GM21390 (cell line): Measurements from ENCODE around the gene FAM124B.
"Not testable (repeated sequence)": the region's sequence is repeated elsewhere in the genome, so short reads cannot be mapped to it uniquely, and the experiment has no call there.

Experiments
- ATAC-seq: cut with Tn5 transposase; IDR thresholded peaks from one replicate; pipeline ENCODE4 v1.9.1; 2021; ENCODE audit not compliant: unreplicated experiment

FAM124B gene

DNA sequence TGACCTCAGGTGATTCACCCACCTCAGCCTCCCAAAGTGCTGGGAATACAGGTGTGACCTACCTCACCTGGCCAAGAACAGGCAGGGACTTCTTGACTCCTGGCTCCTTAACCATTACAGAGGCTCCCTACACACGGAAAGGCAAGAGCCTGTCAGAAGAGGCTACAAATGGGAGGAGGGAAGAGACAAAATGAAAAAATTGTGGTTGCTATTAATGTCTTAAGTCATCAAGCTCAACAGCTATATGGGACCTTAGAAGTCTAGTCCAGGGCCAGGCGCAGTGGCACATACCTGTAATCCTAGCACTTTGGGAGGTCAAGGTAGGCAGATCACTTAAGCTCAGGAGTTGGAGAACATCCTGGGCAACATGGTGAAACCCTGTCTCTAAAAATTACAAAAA, 11.5 kb upstream of the FAM124B start:
- ATAC-seq = no peak

DNA sequence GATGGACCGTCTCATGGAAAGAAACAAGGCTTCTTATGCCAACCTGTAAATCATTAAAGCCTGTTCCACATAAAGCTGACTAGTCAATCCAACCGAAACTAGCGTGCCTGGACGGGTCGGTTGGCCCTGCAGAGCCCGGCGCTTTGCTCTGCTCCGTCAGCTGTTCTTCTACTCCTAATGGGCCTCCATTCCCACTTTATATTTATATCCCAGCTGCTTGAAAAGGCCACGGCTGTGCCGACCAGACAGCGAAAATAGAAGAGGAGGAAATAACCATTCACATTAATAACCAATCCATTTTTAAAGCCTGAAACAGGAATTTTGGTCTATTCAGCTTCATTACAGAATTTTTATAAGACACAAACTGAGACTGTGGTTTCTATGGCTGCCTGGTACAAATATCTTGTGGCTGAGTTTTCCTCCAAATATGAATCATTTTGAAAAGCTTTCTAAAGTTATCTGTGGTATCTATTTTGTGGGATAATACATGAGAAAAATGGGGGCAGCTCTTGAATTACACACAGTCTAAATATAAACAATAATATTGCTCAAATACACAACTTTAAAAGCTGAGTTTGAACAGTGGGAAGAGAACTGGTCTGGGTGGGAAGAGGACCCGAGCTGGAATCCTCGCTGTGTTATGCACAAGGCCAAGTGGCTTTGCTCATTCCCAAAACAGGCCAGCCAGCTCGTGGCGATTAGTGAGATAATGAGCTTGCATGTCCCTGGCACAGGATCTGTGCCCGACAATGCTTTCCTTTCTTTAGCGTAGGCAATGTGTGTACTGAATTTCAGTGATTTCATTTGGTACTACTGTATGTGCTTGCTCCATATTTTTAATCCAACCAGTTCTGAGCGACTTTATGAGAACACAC, 10.5 kb upstream of the FAM124B start:
- ATAC-seq = no peak

DNA sequence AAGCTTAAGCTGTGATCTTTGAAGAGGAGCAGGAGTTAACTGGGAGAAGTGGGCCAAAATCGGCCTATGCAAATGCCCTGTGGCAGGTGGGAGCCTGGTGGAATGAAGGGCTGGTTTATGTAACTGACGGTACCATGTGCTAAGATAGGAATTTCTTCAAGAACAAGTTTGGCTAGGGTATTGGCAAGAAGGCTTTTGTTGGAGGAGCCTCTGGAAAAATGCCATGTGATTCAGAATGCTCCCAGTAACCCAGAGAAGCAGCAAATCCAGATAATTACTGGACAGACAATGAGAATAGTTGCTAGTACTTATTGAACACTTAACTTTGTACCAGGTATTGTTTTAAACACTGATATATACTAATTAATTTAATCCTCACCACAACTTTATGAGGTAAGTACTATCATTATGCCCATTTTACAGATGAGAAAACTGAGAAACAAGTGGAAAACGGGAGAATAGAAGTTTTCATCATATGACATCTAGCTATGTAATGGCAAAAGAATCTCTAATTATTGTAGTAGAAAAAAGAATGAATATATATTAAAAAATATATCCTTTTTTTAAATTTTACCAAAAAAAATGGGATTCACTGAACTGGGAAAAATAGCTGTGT, 9.1 kb upstream of the FAM124B start:
- ATAC-seq = no peak

DNA sequence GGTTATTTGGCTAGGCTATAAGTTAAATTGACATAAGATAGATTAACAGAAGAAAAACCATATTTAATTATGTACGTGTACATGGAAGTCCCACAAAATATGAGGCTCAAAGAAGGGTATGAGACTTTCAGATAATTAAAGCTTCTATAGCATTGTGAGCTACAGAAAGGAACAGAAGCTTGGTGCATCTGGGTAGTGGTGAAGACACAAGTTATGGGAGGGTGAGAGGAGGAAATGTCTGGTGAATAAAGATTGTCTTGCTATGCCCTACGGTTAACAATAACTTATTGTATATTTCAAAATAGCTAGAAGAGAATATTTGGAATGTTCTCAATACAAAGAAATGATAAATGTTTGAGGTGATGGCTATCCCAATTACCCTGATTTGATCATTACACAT, 6.8 kb upstream of the FAM124B start:
- ATAC-seq = no peak

DNA sequence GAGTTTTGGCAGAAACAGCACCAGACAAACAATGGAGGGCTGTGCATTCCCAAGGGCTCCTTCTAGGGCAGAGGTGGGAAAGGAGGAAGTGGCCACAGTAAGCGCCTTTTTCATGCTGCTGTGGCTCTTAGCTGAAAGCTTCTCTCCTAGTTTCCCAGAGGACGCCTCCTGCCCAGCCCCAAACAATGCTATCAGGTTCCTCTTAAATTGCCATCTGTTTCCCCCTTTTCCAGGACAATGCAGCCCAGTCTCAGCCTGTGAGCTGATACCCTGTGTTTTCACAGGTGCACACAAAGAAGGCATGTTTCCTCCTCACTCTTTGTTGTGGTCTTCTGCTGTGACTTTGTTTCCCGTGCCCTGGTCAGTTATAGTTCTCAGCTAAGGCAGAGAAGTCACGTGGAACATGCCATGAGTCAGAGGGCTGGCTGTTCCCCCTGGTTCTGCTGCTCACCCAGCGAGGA, 5.4 kb upstream of the FAM124B start:
- no peak for ATAC-seq

DNA sequence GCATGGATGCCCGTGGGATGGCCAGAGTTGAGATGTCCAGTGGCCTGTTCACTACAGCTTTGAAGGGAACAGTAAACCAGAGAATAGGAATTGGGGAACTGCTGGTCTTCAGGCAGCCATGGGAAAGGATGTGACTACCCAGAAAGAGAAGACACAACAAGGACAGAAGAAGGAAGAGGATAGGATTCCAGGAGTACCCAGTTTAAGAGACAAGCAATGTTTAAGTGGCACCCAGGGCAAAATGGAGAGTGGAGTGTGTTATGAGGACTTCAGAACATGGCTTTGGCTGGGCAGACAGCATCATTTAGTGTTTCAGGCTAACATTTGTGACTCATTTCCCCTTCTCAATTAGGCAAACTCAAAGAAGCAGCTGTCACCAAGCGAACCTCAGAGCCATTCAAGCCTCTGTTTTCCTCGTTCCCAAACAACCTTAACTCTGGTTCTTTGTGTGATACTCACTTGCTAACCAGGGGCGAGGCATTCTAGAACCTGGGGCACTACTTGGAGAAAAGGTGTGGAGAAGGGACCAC, 4.0 kb upstream of the FAM124B start:
- no peak for ATAC-seq

DNA sequence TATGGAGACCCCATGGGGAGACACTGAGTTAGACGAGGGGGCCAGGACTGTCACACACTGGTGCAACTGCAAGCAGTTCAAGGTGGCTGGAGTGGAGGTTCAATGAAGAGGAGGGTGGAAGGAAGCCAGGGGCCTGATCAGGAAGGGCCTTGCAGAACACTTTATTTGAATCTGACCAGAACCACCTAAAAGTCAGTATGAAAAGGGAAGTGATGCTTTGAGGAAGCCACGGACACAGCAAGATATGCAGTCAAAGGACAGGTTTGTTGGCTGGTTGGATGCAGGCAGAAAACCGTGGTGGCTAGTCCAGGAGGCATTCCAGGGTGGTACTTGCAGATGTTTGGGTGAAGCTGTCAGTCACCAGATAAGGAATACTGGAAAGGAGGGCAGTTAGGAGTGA, 3.5 kb upstream of the FAM124B start:
- ATAC-seq = peak; percentile 80

DNA sequence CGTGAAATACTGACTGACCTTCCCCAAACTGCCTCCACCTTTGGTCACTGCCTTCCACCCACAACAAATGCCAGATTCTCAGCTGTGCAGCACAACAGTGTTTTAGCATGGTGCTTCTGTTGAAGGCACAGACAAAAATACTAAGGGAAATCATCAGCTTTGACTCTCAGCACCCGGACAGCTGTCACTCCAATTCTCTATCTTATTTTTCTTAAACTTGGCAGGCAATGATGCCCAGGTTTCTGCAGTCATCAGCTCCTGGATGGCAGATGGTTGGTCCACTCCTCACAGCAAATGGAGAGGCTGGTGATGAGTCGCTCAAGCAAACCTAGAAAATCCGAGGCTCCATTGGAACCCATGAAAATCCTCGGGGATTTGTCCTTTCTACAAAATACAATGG, 2.9 kb upstream of the FAM124B start:
- ATAC-seq = no peak

DNA sequence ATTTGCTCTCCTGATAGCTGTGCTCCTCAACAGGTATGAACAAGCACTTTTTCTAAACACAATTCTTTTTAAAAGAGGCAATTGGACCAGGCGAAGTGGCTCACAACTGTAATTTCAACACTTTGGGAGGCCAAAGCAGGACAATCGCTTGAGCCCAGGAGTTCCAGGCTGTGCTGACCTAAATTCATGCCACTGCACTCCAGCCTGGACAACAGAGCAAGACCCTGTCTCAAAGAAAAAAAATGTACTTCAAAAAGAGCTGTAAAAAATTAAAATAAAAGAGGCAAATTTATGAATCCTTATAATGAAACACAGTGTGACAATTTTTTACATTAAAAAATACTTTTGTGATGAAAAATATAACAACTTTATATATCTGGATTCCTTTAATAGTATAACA, 1.8 kb upstream of the FAM124B start:
- ATAC-seq = no peak

DNA sequence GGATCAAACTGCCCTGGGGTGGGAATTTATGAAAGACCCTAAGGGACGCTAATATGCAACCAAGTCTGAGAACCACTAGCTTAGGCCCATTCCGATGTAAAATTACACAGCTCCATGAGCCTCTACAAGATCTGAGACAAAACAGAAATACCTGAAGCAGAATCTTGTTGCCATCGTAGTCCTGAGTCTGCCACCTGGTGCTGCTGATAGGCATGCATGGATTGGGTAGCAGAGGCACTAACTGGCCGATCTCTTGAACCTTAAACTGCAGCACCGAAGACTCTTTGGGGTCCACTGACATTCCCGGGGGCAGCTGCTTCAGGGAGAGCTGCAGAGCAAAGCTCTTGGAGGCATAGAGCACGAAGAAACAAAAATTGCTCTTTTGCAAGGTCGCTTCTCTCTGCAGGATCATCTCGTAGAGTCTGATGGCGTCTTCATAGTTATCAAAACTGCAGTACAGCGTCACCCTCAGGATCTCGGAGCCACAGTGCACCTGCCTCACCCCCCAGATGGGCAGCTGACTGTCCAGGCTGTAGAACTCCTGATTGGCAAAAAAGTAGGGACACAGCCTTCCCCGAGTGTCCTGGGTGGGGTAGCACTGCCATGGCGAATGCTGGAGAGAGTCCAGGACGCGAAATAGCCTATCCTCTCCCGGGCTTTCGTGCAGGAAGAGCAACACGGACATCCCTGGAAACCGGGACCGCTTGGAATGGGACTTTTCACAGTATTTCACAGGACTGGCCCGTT, 848 bp downstream of the FAM124B start:
- ATAC-seq = no peak

DNA sequence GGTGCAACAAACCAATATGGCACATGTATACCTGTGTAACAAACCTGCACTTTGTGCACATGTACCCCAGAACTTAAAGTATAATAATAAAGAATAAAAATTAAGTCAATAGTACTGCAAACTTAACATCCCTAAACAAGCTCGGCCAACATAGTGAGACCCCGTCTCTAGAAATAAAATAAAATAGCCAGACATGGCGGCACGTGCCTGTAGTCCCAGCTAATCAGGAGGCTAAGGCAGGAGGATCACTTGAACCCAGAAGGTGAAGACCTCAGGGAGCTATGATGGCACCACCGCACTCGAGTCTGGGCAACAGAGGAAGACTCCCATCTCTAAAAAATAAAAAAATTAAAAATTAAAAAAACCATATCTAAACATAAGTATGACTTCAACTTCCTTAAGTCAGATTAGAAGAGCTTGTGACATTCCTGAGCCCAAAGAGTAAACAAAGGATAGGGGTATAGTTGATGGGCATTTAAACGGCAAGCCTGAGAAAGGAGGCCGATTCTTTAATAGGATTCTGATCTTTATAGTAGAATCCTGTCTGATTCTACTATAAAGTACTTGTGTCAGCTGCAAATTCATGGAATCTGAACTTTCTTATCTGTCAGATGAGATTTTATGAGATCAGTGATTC, 1.6 kb downstream of the FAM124B start:
- ATAC-seq = no peak

DNA sequence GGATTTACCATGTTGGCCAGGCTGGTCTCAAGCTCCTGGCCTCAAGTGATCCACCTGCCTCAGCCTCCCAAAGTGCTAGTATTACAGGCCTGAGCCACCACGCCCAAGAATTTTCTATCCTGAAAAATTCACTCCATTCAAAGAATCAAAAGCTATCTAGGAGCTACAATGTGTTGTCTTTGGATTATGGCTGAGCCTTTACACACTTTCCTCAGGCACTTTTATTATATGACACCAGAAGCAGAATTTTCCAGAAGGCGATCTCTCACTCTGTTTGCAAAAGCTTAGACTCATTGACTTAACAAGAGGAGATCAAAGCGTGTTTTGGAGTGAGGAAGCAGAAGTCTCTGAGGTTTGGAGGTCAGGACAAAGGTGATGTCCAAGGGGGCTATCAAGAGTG, 3.6 kb downstream of the FAM124B start:
- no peak for ATAC-seq

DNA sequence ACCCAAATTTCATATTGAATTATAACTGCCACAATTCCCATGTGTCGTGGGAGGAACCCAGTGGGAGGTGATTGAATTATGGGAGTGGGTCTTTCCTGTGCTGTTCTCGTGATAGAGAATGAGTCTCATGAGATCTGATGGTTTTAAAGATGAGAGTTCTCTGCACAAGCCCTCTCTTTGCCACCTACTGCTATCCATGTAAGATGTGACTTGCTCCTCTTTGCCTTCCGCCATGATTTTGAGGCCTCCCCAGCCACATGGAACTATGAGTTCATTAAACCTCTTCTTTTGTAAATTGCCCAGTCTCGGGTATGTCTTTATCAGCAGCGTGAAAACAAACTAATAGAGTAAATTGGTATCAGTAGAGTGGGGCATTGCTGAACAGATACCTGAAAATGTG, 4.8 kb downstream of the FAM124B start:
- ATAC-seq = not testable (repeated sequence)

DNA sequence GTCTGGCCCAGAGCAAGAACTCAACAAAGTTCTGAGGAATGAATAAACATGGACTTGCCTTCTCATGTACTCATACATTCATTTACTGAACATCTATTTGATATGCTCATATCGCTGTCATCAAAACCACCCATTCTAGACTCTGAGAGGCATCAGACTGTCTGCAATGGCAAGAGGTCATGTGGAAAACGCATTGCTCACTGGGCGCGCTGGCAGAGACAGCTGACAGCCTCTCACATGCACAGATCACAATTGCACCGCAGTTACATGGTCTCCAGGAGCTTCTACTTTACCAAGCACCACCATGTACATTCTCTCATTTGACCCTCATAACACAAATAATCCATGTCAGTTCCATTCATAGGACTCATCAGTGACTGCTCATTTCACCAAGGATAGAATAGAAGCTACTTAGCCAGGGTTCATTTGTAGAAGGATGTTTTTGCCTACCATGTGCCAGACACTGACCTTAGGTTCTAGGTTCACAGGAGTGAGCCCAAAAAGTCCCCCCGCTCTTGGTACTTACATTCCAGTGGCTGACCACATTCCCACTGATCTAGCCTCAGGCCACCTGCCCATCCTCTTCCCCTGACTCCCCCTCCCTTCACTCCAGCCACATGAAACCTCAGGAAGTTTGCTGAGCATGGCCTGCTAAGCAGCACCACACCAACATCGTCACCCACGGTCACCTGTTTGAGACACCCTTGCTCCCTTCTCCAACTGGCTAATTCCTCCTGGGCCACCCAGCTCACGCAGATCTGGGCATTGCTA, 6.1 kb downstream of the FAM124B start:
- ATAC-seq = no peak

DNA sequence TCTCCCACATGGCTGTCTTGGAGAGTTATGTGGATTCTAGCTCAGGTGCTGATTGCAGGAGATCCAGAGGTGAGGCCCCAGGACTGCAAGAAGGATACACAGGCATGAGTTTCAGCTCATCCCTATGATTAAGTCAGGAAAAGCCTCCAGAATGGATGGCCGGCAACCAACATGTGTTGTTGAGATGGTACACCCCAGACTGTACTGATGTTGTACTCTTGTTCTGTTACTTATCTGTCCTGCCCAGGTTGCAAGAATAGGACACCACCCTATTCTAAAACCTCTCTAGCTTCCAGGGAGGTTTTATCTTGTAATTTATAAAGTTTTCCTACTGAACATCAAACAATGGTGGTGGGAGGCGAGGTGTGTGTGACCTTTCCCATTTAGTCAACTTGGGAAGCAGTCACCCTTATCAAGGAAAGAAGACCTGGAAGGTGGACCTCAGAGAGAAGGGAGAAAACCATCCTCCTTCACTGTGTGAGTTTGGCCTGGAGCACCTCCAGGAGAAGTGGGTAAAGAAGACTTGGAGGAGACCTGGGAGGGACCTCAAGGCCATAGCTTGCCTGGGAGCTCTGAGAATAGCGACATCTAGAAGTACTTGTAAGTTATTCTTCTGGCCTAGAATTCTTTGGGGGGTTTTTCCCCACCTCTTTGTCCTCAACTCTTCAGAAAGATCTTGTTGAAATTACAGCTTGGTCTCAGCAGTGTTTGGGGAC, 8.6 kb downstream of the FAM124B start:
- ATAC-seq = no peak

DNA sequence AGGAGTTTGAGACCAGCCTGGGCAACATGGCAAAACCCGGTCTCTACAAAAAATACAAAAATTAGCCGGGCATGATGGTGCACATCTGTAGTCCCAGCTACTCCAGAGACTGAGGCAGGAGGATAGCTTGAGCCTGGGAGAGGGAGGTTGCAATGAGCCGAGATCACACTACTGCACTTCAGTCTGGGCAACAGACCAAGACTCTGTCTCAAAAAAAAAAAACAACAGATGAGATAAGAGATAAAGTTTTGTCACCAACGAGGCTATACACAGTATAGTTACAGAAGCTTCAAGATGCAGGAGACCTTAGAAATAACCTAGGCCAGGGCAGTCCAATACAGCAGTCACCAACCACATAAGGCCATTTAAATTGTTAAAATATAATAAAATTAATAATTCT, 9.4 kb downstream of the FAM124B start:
- ATAC-seq = no peak

DNA sequence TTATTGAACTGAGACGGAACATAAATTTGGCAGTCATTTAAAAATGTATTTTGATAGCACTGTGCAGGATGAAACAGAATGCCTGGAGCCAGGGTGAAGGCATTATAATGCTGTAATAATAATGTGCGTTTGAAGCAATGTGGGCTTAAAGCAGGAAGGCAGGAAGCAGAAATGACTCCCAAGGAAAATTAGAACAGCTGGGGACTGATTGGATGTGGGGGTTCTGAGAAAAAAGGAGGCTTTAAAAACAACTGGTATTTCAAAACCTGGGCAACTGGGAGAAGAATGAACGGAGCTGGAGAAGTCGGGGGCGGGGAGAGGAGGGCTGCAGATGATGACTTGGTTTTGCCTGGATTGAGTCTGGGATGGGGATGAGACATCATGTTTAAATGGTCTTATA, 12.6 kb downstream of the FAM124B start:
- ATAC-seq = no peak

DNA sequence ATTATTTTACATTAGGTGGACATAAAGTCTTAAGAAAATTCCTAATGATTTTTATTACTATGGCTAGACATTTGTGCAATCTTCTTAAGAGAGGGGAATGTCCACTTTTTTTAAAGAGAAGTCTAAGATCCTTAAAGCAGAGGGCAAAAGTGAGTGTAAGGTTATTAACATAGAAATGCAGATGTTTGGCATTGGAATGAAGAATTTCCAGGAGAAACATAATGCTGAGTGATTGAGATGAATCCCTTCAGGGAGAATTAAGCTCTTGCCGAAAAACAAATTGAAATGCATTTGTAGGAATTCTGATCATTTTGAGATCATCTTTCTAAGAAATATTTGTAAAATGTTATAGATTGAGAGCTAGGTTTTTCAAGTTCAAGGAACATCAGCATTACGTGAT, 15.0 kb downstream of the FAM124B start:
- ATAC-seq = no peak

DNA sequence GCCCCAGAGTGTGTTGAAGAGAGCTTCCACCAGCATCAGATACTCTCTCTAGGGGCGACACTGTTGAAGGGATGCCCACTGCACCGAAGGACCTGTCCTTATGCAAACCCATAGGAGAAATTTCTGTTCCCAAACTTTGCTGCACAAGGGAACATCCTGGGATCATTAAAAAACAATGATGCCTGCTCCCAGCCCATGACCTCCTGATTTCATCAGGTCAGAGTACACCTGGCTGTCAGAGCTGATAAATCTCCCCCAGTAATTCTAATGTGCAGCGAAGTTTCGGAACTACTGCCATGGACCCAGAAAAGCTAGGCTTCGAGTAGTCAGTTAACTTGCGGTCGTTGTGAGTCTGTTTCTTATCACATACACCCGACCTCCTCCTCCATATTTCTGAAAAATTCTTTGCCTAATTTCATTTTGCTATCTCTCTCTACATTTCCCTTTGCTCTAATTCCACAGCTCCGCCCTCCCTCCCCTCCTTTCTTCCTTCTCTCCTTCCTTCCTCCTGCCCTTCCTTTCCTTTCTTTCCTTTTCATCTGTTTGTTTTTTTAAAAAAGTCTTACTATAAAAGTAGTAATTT, 18.8 kb downstream of the FAM124B start:
- ATAC-seq = no peak
